ENCODE data around the gene ATF6B.
A peak's percentile ranks its signal among the peaks of the same experiment; 100 is the strongest.

DNA sequence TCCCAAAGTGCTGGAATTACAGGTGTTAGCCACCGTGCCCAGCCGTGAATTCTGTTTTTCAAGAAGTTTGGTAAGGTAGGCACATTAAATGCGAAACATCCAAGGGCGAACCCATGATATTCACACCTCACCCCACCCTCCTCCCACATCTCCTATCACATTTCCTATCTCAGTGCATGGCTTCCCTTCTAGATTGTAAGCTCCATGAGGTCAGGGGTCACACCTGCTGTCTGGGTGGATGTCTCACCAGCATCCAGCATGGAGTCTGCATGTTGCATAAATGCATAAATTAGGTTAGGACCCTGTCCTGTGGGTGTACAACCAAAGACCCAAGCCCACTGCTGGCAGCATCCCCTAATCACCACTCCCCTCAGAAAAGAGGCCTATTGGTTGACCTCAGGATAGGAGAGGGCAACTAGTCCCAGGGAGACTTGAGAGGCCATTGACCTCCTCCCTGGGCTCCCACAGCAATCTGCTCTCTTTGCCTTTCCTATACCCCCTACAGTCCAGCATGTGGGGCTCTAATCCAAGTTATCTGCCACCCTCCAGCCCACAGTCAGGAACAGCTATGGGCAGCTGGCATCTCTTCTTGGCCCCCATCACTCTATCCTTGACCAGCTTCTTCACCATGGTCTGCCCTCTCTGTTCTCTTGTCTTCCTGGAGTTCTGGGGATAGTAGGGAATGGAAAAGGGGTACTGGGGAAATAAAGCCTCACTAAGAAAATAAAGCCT, 19.5 kb upstream of the ATF6B start:
- TF ChIP-seq, protein P1, sequence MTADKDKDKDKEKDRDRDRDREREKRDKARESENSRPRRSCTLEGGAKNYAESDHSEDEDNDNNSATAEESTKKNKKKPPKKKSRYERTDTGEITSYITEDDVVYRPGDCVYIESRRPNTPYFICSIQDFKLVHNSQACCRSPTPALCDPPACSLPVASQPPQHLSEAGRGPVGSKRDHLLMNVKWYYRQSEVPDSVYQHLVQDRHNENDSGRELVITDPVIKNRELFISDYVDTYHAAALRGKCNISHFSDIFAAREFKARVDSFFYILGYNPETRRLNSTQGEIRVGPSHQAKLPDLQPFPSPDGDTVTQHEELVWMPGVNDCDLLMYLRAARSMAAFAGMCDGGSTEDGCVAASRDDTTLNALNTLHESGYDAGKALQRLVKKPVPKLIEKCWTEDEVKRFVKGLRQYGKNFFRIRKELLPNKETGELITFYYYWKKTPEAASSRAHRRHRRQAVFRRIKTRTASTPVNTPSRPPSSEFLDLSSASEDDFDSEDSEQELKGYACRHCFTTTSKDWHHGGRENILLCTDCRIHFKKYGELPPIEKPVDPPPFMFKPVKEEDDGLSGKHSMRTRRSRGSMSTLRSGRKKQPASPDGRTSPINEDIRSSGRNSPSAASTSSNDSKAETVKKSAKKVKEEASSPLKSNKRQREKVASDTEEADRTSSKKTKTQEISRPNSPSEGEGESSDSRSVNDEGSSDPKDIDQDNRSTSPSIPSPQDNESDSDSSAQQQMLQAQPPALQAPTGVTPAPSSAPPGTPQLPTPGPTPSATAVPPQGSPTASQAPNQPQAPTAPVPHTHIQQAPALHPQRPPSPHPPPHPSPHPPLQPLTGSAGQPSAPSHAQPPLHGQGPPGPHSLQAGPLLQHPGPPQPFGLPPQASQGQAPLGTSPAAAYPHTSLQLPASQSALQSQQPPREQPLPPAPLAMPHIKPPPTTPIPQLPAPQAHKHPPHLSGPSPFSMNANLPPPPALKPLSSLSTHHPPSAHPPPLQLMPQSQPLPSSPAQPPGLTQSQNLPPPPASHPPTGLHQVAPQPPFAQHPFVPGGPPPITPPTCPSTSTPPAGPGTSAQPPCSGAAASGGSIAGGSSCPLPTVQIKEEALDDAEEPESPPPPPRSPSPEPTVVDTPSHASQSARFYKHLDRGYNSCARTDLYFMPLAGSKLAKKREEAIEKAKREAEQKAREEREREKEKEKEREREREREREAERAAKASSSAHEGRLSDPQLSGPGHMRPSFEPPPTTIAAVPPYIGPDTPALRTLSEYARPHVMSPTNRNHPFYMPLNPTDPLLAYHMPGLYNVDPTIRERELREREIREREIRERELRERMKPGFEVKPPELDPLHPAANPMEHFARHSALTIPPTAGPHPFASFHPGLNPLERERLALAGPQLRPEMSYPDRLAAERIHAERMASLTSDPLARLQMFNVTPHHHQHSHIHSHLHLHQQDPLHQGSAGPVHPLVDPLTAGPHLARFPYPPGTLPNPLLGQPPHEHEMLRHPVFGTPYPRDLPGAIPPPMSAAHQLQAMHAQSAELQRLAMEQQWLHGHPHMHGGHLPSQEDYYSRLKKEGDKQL (CRISPR knock-in tag; IDR thresholded peaks at IDR 0.05; ENCODE audit: low read depth): no peak
- TF ChIP-seq GABPA (IDR thresholded peaks at IDR 0.05; ENCODE audit: low read depth, low read length) (no peak), GABPA (CRISPR knock-in tag; IDR thresholded peaks at IDR 0.05; ENCODE audit: low read depth) (no peak), ZNF792 (CRISPR knock-in tag; IDR thresholded peaks at IDR 0.05) (no peak)
- TF ChIP-seq, protein P2, sequence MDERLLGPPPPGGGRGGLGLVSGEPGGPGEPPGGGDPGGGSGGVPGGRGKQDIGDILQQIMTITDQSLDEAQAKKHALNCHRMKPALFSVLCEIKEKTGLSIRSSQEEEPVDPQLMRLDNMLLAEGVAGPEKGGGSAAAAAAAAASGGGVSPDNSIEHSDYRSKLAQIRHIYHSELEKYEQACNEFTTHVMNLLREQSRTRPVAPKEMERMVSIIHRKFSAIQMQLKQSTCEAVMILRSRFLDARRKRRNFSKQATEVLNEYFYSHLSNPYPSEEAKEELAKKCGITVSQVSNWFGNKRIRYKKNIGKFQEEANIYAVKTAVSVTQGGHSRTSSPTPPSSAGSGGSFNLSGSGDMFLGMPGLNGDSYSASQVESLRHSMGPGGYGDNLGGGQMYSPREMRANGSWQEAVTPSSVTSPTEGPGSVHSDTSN (CRISPR knock-in tag; IDR thresholded peaks at IDR 0.05): no peak
- TF ChIP-seq, protein P3, sequence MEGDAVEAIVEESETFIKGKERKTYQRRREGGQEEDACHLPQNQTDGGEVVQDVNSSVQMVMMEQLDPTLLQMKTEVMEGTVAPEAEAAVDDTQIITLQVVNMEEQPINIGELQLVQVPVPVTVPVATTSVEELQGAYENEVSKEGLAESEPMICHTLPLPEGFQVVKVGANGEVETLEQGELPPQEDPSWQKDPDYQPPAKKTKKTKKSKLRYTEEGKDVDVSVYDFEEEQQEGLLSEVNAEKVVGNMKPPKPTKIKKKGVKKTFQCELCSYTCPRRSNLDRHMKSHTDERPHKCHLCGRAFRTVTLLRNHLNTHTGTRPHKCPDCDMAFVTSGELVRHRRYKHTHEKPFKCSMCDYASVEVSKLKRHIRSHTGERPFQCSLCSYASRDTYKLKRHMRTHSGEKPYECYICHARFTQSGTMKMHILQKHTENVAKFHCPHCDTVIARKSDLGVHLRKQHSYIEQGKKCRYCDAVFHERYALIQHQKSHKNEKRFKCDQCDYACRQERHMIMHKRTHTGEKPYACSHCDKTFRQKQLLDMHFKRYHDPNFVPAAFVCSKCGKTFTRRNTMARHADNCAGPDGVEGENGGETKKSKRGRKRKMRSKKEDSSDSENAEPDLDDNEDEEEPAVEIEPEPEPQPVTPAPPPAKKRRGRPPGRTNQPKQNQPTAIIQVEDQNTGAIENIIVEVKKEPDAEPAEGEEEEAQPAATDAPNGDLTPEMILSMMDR (CRISPR knock-in tag; IDR thresholded peaks at IDR 0.05): peak; percentile 35; the same call in 1 of the 2 replicates

Measured in HepG2 (cell line).